ENCODE results near the gene GATAD2A.

The GATAD2A gene

GRCh38 chr19:19558055-19558454 lies 152.6 kb downstream of the GATAD2A start:
- H3K36me3 Mint-ChIP-seq, result no peaks in the 10 kb centered on the region
- H3K27me3 Mint-ChIP-seq, result no peaks in the 10 kb centered on the region
- H3K4me3 Mint-ChIP-seq, result no peak overlapping the region
- no peaks in the 10 kb centered on the region for H3K9me3 Mint-ChIP-seq (ENCODE audit: low read depth)
- no peak overlapping the region for H3K27ac Mint-ChIP-seq
- peaks cover 16% of the 10 kb centered on the region for H3K4me1 Mint-ChIP-seq (ENCODE audit: low read depth)

All from activated naive CD8-positive, alpha-beta T cell (primary cell).